WI38 (cell line): ENCODE data around the gene MAT2A.

Experiments used
- H3K4me3 ChIP-seq: 2 replicates; pipeline ENCODE4 v1.5.1; 2011; ENCODE audit warnings: low read depth, mild to moderate bottlenecking, control low read depth, low read length
- TF ChIP-seq, protein P1 (sequence below): IDR thresholded peaks from 2 replicates; pipeline ENCODE4 v1.5.1; 2012; ENCODE audit warnings: low read depth, mild to moderate bottlenecking, control low read depth, low read length

MAT2A gene

DNA sequence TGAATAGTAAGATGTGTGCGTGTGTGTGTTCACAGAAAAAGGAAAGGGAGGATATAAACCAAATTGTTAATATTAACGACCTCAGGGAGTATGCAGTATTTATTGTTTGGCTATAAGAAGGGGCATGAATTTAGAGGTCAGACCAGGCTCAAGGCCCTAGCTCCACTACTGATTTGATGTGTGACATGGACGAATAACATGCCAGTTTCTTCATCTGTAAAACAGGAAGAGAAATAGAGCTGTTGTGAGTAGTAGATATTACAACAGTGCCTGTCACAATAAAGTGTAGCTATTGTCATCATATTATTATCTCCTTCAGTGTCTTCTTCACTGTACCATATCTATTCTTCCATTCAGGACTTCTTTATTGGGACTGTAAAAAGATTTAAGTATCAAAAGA, 4.1 kb upstream of the MAT2A start:
- H3K4me3 ChIP-seq = no peak overlapping the region
- TF ChIP-seq, protein P1, sequence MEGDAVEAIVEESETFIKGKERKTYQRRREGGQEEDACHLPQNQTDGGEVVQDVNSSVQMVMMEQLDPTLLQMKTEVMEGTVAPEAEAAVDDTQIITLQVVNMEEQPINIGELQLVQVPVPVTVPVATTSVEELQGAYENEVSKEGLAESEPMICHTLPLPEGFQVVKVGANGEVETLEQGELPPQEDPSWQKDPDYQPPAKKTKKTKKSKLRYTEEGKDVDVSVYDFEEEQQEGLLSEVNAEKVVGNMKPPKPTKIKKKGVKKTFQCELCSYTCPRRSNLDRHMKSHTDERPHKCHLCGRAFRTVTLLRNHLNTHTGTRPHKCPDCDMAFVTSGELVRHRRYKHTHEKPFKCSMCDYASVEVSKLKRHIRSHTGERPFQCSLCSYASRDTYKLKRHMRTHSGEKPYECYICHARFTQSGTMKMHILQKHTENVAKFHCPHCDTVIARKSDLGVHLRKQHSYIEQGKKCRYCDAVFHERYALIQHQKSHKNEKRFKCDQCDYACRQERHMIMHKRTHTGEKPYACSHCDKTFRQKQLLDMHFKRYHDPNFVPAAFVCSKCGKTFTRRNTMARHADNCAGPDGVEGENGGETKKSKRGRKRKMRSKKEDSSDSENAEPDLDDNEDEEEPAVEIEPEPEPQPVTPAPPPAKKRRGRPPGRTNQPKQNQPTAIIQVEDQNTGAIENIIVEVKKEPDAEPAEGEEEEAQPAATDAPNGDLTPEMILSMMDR = no peak

DNA sequence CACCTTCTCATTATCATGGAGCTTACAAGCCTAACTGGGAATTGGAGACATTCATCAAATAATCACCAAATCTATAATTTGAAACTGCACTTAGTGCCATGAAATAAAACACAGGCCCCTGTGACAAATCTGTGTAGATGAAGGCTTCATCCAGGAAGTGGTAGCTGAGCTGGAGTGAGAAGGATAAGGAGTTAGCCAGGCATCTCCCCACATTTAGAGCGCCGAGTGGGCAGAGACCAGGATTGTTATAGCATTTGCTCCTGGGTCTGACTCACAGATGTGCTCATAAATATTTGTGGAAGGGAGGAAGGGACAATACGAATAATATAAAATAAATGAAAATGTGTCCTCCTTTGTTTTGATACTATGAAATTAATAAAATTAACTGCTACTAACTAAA, 2.5 kb upstream of the MAT2A start:
- H3K4me3 ChIP-seq = no peak overlapping the region
- TF ChIP-seq, protein P1 = no peak

DNA sequence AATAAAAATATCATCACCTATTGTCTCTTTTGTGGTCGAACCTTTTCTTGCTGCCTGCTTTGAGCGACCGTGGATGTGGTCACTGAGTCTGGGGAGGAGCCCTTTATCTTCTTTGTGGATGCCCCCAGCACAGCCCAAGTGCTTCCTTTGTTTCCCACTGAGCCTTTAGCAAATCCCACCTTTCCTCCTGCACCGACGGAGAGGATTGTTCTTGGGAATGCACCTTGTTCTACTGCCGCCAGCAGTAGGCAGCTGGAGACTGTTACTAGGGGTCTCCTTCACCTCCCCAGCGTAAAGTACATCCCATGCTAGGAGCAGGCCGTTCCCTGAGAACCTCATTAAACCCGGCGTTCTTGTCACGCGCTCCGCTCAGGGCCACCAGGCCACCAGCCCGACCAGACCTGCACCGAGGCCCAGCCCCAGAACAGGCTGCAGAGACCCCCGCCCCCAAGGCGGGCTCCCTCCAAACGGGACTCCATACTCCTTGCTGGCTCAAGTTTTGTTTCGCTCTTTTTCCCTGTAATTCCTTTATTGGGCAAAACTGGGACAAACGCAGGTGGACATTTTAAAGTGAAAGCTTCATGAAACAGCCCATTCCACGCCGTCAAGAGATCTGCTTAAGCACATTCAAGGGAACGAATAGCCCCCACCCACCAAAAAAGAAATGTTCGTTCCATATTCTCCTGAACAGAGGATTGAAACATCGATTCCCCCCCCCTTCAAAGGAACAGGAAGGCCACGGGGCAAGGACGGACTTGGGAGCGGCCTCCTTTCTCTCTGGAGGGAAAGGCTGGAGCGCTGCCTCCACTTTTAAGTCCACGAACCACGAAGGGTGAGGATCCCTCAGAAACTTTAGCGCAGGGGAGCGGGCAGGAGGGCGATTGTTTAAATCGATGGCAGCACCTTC, 1.1 kb upstream of the MAT2A start:
- H3K4me3 ChIP-seq = peak overlapping the region; percentile 99
- TF ChIP-seq, protein P1 = no peak

DNA sequence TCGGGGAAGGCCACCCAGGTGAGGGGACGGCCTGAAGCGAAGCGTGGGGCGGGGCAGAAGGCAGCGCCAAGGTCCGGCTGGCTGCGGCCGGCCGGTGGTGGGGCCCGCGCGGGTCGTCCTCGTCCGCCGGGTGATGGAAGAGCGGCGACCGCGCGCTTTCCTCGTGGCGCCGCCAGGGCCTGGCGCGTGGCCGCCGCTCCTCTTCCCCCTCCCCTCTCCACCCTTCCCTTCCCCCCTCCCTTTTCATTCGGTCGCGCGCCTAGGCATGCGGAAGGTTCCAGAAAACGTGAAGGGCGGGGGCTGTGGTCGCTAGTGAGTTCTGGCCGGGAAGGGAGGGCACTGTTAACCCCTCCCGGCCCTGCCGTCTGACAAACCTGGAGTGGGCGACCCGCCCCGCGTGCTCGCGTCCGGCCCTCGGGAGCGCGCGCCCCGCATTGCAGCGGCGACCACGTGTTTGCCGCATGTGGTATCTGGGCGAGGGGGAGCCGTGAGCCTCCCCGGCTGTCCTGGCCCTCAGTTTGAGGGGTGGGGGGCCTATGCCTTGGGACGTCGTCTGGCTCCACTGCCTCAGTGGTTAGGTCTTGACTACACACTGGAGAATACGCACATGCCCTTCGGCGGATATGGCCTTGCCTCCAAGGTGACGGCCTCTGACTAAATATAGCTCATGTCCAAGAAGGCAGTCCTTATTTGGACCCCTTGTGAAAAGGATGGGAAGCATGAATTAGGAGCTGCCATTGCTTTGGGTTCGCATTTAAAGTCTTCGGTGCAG, 579 bp downstream of the MAT2A start:
- H3K4me3 ChIP-seq = peak overlapping the region; percentile 99
- TF ChIP-seq, protein P1 = no peak

DNA sequence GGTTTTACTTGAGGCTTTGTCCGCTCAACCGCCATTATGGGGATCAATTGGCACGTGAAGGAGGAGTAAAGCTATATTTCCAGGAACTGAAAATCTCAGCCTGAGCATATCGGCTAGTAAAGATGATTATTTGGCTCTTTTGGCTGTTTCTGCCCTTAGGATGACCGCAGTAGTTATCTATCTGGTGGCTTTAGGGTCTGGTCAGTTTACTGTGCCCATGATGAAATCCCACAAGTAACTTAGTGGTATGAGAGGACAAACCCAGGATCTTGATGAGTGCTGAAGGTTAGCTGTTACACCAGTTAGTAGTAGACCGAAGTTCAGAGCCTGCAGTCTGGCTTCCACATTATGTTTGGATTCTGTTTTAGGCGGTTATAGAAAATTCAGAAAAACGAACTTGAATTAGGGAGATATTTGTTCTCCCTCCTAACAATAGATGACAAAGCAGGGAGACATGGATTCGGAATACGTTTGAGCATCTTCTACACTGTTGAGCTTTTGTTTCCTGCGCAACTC, 1.2 kb downstream of the MAT2A start:
- H3K4me3 ChIP-seq = peak overlapping the region; percentile 99

DNA sequence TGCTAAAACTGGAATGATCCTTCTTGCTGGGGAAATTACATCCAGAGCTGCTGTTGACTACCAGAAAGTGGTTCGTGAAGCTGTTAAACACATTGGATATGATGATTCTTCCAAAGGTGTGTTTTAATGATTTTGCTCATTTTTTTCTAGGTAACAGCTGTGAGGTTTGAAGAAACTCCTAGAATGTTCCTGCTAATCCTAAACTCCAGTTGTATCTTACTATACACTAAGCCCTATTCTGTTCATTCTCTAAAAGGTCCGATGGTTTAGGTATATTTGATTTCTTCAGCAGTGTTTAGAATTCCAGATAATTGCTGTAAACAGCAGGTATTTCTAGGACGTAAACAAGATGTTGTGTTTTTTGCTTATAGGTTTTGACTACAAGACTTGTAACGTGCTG, 2.3 kb downstream of the MAT2A start:
- H3K4me3 ChIP-seq = peak overlapping the region; percentile 99
- TF ChIP-seq, protein P1 = no peak

More for the DNA sequence above, 1.2 kb downstream of the MAT2A start:
- TF ChIP-seq, protein P1 = no peak
